ENCODE results near the gene CHST11.
A peak's percentile ranks its signal among the peaks of the same experiment; 100 is the strongest.

The CHST11 gene

GRCh38 chr12:104588047-104588920, 131.5 kb downstream of the CHST11 start:
- no peak for DNase-seq

- no peak for DNase-seq
Measured at GRCh38 chr12:104588921-104589590, 132.3 kb downstream of the CHST11 start.

GRCh38 chr12:104590022-104590421, 133.3 kb downstream of the CHST11 start:
- no peak for DNase-seq

GRCh38 chr12:104591257-104591885, 134.6 kb downstream of the CHST11 start:
- DNase-seq: no peak

- no peak for DNase-seq
Measured at GRCh38 chr12:104593482-104593881, 136.7 kb downstream of the CHST11 start.

GRCh38 chr12:104596134-104596799, 139.5 kb downstream of the CHST11 start:
- no peak for DNase-seq

GRCh38 chr12:104596898-104597843, 140.4 kb downstream of the CHST11 start:
- no peak for DNase-seq

- DNase-seq: no peak
Measured at GRCh38 chr12:104598342-104599271, 141.9 kb downstream of the CHST11 start.

- no peak for DNase-seq
Measured at GRCh38 chr12:104599272-104600035, 142.7 kb downstream of the CHST11 start.

- no peak for DNase-seq
Measured at GRCh38 chr12:104600036-104600712, 143.4 kb downstream of the CHST11 start.

- no peak for DNase-seq
Measured at GRCh38 chr12:104600790-104601739, 144.3 kb downstream of the CHST11 start.

- DNase-seq: no peak
Measured at GRCh38 chr12:104602406-104602805, 145.7 kb downstream of the CHST11 start.

- DNase-seq: peak; percentile 16
Measured at GRCh38 chr12:104602896-104603295, 146.1 kb downstream of the CHST11 start.

GRCh38 chr12:104603545-104603973, 146.8 kb downstream of the CHST11 start:
- no peak for DNase-seq

GRCh38 chr12:104604070-104604994, 147.6 kb downstream of the CHST11 start:
- peak; percentile 85 for DNase-seq

GRCh38 chr12:104604995-104605675, 148.4 kb downstream of the CHST11 start:
- DNase-seq: no peak

Measured in activated CD4-positive, alpha-beta T cell treated with anti-CD3 and anti-CD28 coated beads, Interleukin-2, Interleukin-6, amounts not matched to agents 100 ng/mL and 50 ng/mL, durations not matched to agents 16 hours and 8 hours (primary cell).